NCI-H1436 treated with DMSO at 0.1 percent for 48 hours (cell line): Measurements from ENCODE around the gene KCNMA1.
A peak's percentile ranks its signal among the peaks of the same experiment; 100 is the strongest.

Experiments
- DNase-seq: peaks from one replicate; lab custom pipeline; 2025; lab: John Stamatoyannopoulos, UW

KCNMA1 gene

GRCh38 chr10:77105761-77106221 lies 531.8 kb downstream of the KCNMA1 start:
- no peak for DNase-seq

- no peak for DNase-seq
Observed at GRCh38 chr10:77104459-77104980, 533.1 kb downstream of the KCNMA1 start.

GRCh38 chr10:77103213-77103612 lies 534.4 kb downstream of the KCNMA1 start:
- DNase-seq = no peak

- DNase-seq = no peak
Observed at GRCh38 chr10:77101341-77101740, 536.3 kb downstream of the KCNMA1 start.

GRCh38 chr10:77099136-77099535 lies 538.5 kb downstream of the KCNMA1 start:
- DNase-seq = no peak

GRCh38 chr10:77097625-77098024 lies 540.0 kb downstream of the KCNMA1 start:
- no peak for DNase-seq

- DNase-seq = no peak
Observed at GRCh38 chr10:77093126-77093525, 544.5 kb downstream of the KCNMA1 start.

- DNase-seq = peak; percentile 34
Observed at GRCh38 chr10:77091597-77092165, 545.9 kb downstream of the KCNMA1 start.

- DNase-seq = peak; percentile 22
Observed at GRCh38 chr10:77090381-77091356, 546.9 kb downstream of the KCNMA1 start.

GRCh38 chr10:77087366-77087765 lies 550.2 kb downstream of the KCNMA1 start:
- DNase-seq = no peak

GRCh38 chr10:77086081-77086480 lies 551.5 kb downstream of the KCNMA1 start:
- DNase-seq = no peak

- DNase-seq = no peak
Observed at GRCh38 chr10:77085344-77085743, 552.3 kb downstream of the KCNMA1 start.

- no peak for DNase-seq
Observed at GRCh38 chr10:77084431-77085144, 553.0 kb downstream of the KCNMA1 start.

GRCh38 chr10:77082601-77083252 lies 554.9 kb downstream of the KCNMA1 start:
- DNase-seq = no peak

GRCh38 chr10:77081481-77081891 lies 556.1 kb downstream of the KCNMA1 start:
- no peak for DNase-seq

GRCh38 chr10:77080361-77081027 lies 557.1 kb downstream of the KCNMA1 start:
- DNase-seq = no peak

- DNase-seq = no peak
Observed at GRCh38 chr10:77079592-77080300, 557.9 kb downstream of the KCNMA1 start.

GRCh38 chr10:77077316-77077945 lies 560.2 kb downstream of the KCNMA1 start:
- no peak for DNase-seq

- DNase-seq = no peak
Observed at GRCh38 chr10:77075926-77076325, 561.7 kb downstream of the KCNMA1 start.

GRCh38 chr10:77074104-77074624 lies 563.4 kb downstream of the KCNMA1 start:
- no peak for DNase-seq
